IMR-90 (cell line): ENCODE data around the gene CHPF2. TPM values are rescaled to one million over a fixed set of nuclear protein-coding genes. Genes with fewer than 3 reads are reported as not detected.

Source experiments
- ATAC-seq: fragments of 200-7000 bp; cut with Tn5 transposase; 2 replicates; pipeline ENCODE4 v1.9.1; 2020; ENCODE audit warnings: low read depth, mild to moderate bottlenecking, moderate library complexity
- BruUV-seq: library from RNA; stranded (reverse); fragments of 400-500 nt; replicated peaks from 2 replicates; lab custom pipeline; 2021; lab: Mats Ljungman, UMichigan
- CTCF ChIA-PET: fragments of 300-600 bp; formaldehyde crosslinking; extraction: SDS; loops from one replicate; lab custom pipeline; 2021; ENCODE audit warnings: antibody characterized with exemption; lab: Yijun Ruan, JAX
- POLR2A ChIA-PET: fragments of 300-600 bp; sonication (Branson Sonifier 250); formaldehyde crosslinking; loops from one replicate; lab custom pipeline; 2022; ENCODE audit warnings: antibody characterized with exemption; ENCODE audit not compliant: unreplicated experiment; lab: Charles Lee
- DNase-seq: peaks from one replicate; pipeline ENCODE4 v3.0.0; 2013
- H2AFZ ChIP-seq: replicated peaks from 2 replicates; pipeline ENCODE3; 2013; ENCODE audit warnings: low read length, mild to moderate bottlenecking; ENCODE audit not compliant: poor library complexity
- H2AK5ac ChIP-seq: 2 replicates; pipeline ENCODE4 v1.6.1; 2013; ENCODE audit warnings: low read depth, low read length, inconsistent platforms
- H2AK9ac ChIP-seq: replicated peaks from 2 replicates; pipeline ENCODE3; 2013; ENCODE audit warnings: mild to moderate bottlenecking, low read depth, low read length, moderate library complexity; ENCODE audit not compliant: poor library complexity
- H2BK120ac ChIP-seq: 2 replicates; pipeline ENCODE4 v1.6.1; 2013; ENCODE audit warnings: low read depth, low read length, inconsistent platforms
- H2BK15ac ChIP-seq: 3 replicates; pipeline ENCODE4 v1.6.1; 2013; ENCODE audit warnings: low read depth, low read length, inconsistent platforms
- H2BK20ac ChIP-seq: 2 replicates; pipeline ENCODE4 v1.6.1; 2013; ENCODE audit warnings: low read depth, mild to moderate bottlenecking, inconsistent platforms, low read length, moderate library complexity
- H2BK5ac ChIP-seq: 2 replicates; pipeline ENCODE4 v1.6.1; 2013; ENCODE audit warnings: mild to moderate bottlenecking, low read depth, low read length, inconsistent platforms; ENCODE audit not compliant: poor library complexity, severe bottlenecking
- H3K14ac ChIP-seq: replicated peaks from 2 replicates; pipeline ENCODE4 v1.6.1; 2013; ENCODE audit warnings: low read depth, low read length, inconsistent platforms
- H3K18ac ChIP-seq: 2 replicates; pipeline ENCODE4 v1.6.1; 2013; ENCODE audit warnings: low read depth, low read length, control low read depth
- H3K23ac ChIP-seq: 2 replicates; pipeline ENCODE4 v1.6.1; 2013; ENCODE audit warnings: low read depth, low read length, inconsistent platforms
- H3K27ac ChIP-seq: 2 replicates; pipeline ENCODE4 v1.5.1; 2013; ENCODE audit warnings: mild to moderate bottlenecking, control low read depth, low read length; ENCODE audit not compliant: insufficient read depth
- H3K27me3 ChIP-seq: 2 replicates; pipeline ENCODE4 v1.6.1; 2013; ENCODE audit warnings: low read length; ENCODE audit not compliant: control insufficient read depth, insufficient read depth
- H3K36me3 ChIP-seq: 2 replicates; pipeline ENCODE4 v1.6.1; 2013; ENCODE audit warnings: low read length, mixed read lengths; ENCODE audit not compliant: control insufficient read depth, insufficient read depth
- H3K4ac ChIP-seq: 2 replicates; pipeline ENCODE4 v1.6.1; 2013; ENCODE audit warnings: low read depth, low read length, inconsistent platforms
- H3K4me1 ChIP-seq: 2 replicates; pipeline ENCODE4 v1.6.1; 2013; ENCODE audit warnings: low read length, mixed read lengths; ENCODE audit not compliant: control insufficient read depth, insufficient read depth
- H3K4me2 ChIP-seq: 2 replicates; pipeline ENCODE4 v1.6.1; 2013; ENCODE audit warnings: low read depth, mild to moderate bottlenecking, control low read depth, low read length, moderate library complexity
- H3K4me3 ChIP-seq: 2 replicates; pipeline ENCODE4 v1.5.1; 2013; ENCODE audit warnings: low read depth, mild to moderate bottlenecking, control low read depth, low read length, moderate library complexity; ENCODE audit not compliant: insufficient read depth
- H3K56ac ChIP-seq: 2 replicates; pipeline ENCODE4 v1.6.1; 2013; ENCODE audit warnings: low read length, inconsistent platforms; ENCODE audit not compliant: insufficient read depth; ENCODE audit errors: extremely low read depth
- H3K79me1 ChIP-seq, 2 experiments: 2 replicates each; pipeline ENCODE4 v1.6.1; 2013; ENCODE audit warnings: low read length in 2 of 2, inconsistent platforms in 1 of 2, low read depth in 1 of 2
- H3K9ac ChIP-seq: 2 replicates; pipeline ENCODE4 v1.6.1; 2013; ENCODE audit warnings: low read depth, low read length, control low read depth
- H3K9me1 ChIP-seq: 2 replicates; pipeline ENCODE4 v1.6.1; 2013; ENCODE audit warnings: low read length, inconsistent platforms; ENCODE audit not compliant: insufficient read depth
- H3K9me3 ChIP-seq: 2 replicates; pipeline ENCODE4 v1.6.1; 2013; ENCODE audit warnings: low read length; ENCODE audit not compliant: control insufficient read depth, insufficient read depth
- H4K20me1 ChIP-seq: 2 replicates; pipeline ENCODE4 v1.6.1; 2013; ENCODE audit warnings: low read length, inconsistent platforms; ENCODE audit not compliant: insufficient read depth
- H4K5ac ChIP-seq: 2 replicates; pipeline ENCODE4 v1.6.1; 2013; ENCODE audit warnings: mild to moderate bottlenecking, low read depth, low read length, control low read depth
- H4K8ac ChIP-seq, 2 experiments: 2 replicates each; pipeline ENCODE4 v1.6.1; 2013; ENCODE audit warnings: low read depth in 2 of 2, low read length in 2 of 2, control low read depth in 1 of 2, inconsistent platforms in 1 of 2
- H4K91ac ChIP-seq: 2 replicates; pipeline ENCODE4 v1.6.1; 2013; ENCODE audit warnings: low read depth, low read length, inconsistent platforms; ENCODE audit not compliant: insufficient read depth
- BHLHE40 ChIP-seq: fragments of 150-350 bp; IDR thresholded peaks from 2 replicates; pipeline ENCODE4 v1.6.1; 2016; ENCODE audit warnings: mild to moderate bottlenecking, low read depth, low read length
- CHD1 ChIP-seq: IDR thresholded peaks from 2 replicates; pipeline ENCODE4 v1.6.1; 2012; ENCODE audit warnings: low read depth, low read length, improper control_type of control experiment
- CTCF ChIP-seq: conservative IDR thresholded peaks from 2 replicates; pipeline ENCODE4 v1.5.1; 2012; ENCODE audit warnings: mild to moderate bottlenecking, low read depth, low read length, improper control_type of control experiment
- FOS ChIP-seq: fragments of 150-350 bp; IDR thresholded peaks from 2 replicates; pipeline ENCODE4 v1.6.1; 2016; ENCODE audit warnings: low read depth, low read length
- MAZ ChIP-seq: IDR thresholded peaks from 2 replicates; pipeline ENCODE4 v1.6.1; 2012; ENCODE audit warnings: low read depth, mild to moderate bottlenecking, low read length, improper control_type of control experiment, moderate library complexity, borderline replicate concordance
- NFE2L2 ChIP-seq: fragments of 150-350 bp; IDR thresholded peaks from 2 replicates; pipeline ENCODE4 v1.6.1; 2016; ENCODE audit warnings: low read depth, mild to moderate bottlenecking, low read length
- POLR2A ChIP-seq: IDR thresholded peaks from 2 replicates; pipeline ENCODE4 v1.6.1; 2012; ENCODE audit warnings: mild to moderate bottlenecking, low read depth, low read length
- RAD21 ChIP-seq: IDR thresholded peaks from 2 replicates; pipeline ENCODE4 v1.6.1; 2012; ENCODE audit warnings: low read length, improper control_type of control experiment
- WGBS, 2 experiments: methylation state at CpG; one replicate each; pipeline versions ENCODE4 v1.1.5 to v1.1.7; 2013; ENCODE audit warnings: missing lambda C conversion rate in 2 of 2; ENCODE audit not compliant: insufficient read length in 1 of 2; ENCODE audit errors: extremely low coverage in 2 of 2; 5-methylcytosine and 5-hydroxymethylcytosine counted together
- dilution Hi-C: fragments of 300-500 bp; cut with HindIII; formaldehyde crosslinking; loops from one replicate; pipeline ENCODE4 v1.14.3; 2018; ENCODE audit warnings: low sequenced_read_pairs; ENCODE audit not compliant: unreplicated experiment
- in situ Hi-C: fragments of 300-500 bp; cut with MboI; formaldehyde crosslinking; loops from 3 replicates; pipeline ENCODE4 v1.14.3; 2019; ENCODE audit warnings: low sequenced_read_pairs, inconsistent platforms, mixed read lengths
- intact Hi-C: fragments of 100-400 bp; cut with micrococcal nuclease; formaldehyde crosslinking; loops from 2 replicates; pipeline ENCODE4 v1.10.0; 2022
- polyA plus RNA-seq, 3 experiments: library from polyadenylated mRNA; depleted of rRNA; stranded (reverse); fragments of >200 nt; gene quantifications; 2 replicates each; pipeline ENCODE4 v1.2.3, GENCODE V29; 2012; ENCODE audit warnings: low replicate concordance in 1 of 3
- total RNA-seq: library from RNA; depleted of rRNA; stranded (reverse); fragments of >200 nt; gene quantifications from 2 replicates; pipeline ENCODE4 v1.2.3, GENCODE V29; 2012
- TF ChIP-seq, protein P1 (sequence below): fragments of 150-350 bp; IDR thresholded peaks from 2 replicates; pipeline ENCODE4 v1.6.1; 2016; ENCODE audit warnings: low read depth, mild to moderate bottlenecking, low read length, moderate library complexity, borderline replicate concordance

Gene CHPF2
- total and polyA plus RNA-seq, 2 of the 4 experiments (the other 2 are of a cell fraction) = 26.2 to 77.0 TPM

DNA sequence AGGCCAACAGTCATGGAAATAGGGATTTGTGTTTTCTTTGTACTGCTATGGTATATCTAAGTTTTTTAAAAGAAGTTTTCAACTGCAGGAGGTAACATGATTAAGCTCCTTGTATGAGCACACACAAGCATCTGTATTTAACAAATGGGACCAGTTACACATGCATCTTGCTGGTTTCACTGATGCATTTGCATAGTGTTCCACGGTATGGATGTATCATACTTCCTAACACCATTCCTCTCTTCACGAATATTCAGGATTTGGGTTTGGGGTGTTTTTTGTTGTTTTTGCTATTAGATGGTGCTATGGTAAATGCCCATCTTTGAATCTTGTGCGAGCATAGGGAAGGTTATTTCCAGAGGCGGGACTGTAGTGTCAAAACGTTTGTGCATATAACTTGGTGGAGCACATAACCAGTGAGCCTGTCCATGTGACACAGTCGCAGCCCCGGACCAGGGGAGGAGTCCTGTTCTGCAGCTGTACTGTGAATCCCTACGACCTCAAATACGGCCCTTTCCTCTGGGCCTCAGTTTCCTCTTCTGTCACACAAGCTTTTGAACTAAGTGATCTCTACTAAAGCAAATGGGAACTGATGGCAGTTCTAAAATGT lies 23.9 kb upstream of the CHPF2 start:
- Histone ChIP-seq H4K20me1 (no peaks in the 10 kb centered on the region), H3K14ac (no peak overlapping the region), H3K18ac (no peak overlapping the region), H2BK15ac (no peak overlapping the region), H3K79me1 (no peaks in the 10 kb centered on the region), H3K27me3 (peaks cover 47% of the 10 kb centered on the region), H3K9me3 (no peaks in the 10 kb centered on the region), H3K4ac (no peak overlapping the region), H3K23ac (no peak overlapping the region), H2BK5ac (no peak overlapping the region), H3K56ac (no peak overlapping the region), H2BK20ac (no peak overlapping the region), H2AFZ (no peak overlapping the region), H2BK120ac (no peak overlapping the region), H3K9me1 (no peaks in the 10 kb centered on the region; the same call in 1 of the 2 replicates), H3K4me2 (no peak overlapping the region), H4K5ac (no peak overlapping the region), H4K8ac (no peak overlapping the region), H2AK5ac (no peak overlapping the region), H3K36me3 (peaks cover 11% of the 10 kb centered on the region), H3K4me1 (no peaks in the 10 kb centered on the region), H4K91ac (no peak overlapping the region), H3K27ac (no peak overlapping the region), H3K4me3 (no peak overlapping the region), H2AK9ac (no peak overlapping the region), H3K9ac (no peak overlapping the region)
- WGBS, 2 experiments = no CpG with 5 or more reads among the region's 9 CpGs
- ATAC-seq (no peak), DNase-seq (no peak)
- no TSS peak for BruUV-seq
- ChIA-PET POLR2A (no interaction called here), CTCF (no interaction called here)
- intact Hi-C loops = no loop called here
- dilution Hi-C loops = no loop called here
- in situ Hi-C loops = no loop called here
- TF ChIP-seq RAD21 = no peak
- no peak for TF ChIP-seq CHD1
- TF ChIP-seq NFE2L2 = no peak
- no peak for TF ChIP-seq MAZ
- TF ChIP-seq POLR2A = no peak
- no peak for TF ChIP-seq BHLHE40
- TF ChIP-seq, protein P1, sequence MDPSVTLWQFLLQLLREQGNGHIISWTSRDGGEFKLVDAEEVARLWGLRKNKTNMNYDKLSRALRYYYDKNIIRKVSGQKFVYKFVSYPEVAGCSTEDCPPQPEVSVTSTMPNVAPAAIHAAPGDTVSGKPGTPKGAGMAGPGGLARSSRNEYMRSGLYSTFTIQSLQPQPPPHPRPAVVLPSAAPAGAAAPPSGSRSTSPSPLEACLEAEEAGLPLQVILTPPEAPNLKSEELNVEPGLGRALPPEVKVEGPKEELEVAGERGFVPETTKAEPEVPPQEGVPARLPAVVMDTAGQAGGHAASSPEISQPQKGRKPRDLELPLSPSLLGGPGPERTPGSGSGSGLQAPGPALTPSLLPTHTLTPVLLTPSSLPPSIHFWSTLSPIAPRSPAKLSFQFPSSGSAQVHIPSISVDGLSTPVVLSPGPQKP = no peak
- no peak for TF ChIP-seq FOS
- no peak for TF ChIP-seq CTCF
